ENCODE measurements around the gene AREL1. TPM values are rescaled to one million over a fixed set of nuclear protein-coding genes. Genes with fewer than 3 reads are reported as not detected.

AREL1 gene
- total RNA-seq, 2 experiments from 2014 or later = 29.1 to 29.5 TPM

DNA sequence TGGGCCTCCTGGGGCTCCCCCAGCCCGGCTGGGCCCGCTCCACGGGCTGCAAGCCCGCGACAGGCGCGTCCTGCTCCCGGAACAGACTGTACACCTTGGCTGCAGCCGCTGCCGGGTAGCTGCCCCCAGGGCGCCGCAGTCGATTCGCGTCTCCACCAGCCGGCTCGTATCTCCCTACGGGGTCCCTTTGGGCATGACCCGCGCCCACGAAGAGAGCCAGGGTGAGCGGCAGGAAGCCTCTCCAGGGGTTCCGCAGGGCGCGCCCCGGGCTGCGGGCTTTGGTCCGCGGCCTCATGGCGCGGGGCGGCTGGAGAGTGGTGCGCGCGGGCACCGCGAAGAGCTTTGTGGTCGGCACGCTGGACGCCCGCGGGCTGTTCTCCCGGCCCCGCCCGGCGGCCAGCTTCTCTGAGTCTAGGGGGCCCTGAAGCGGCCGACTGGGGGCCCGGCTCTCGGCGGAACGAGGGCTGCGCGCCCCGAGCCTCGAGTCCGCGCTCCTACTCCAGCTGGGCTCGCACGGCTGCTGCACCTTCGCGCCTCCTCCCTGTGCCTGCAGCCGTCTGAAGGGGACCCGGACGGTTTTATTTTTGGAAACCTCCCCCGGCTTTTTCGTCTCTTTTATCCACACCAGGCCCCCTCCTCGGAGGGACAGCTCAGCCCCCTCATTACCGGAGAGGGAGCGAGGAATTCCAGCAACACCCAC is 101.1 kb downstream of the AREL1 start, which contains the start of gene LTBP2:
TSS of gene LTBP2 (minus strand) at position 588 of the 700 bp plus-strand sequence. CDS start at position 295, 293 bp downstream.
- intact Hi-C loops (cut with micrococcal nuclease) = loop anchor here (1.0 kb wide), 1 partner anchor 118 kb away; the partner anchor contains the start of genes ISCA2 and NPC2
- H3K27ac Mint-ChIP-seq = no peak within 1 kb of the TSS
- peaks cover 14% of the 10 kb centered on the region for H3K27me3 Mint-ChIP-seq (ENCODE audit: low read depth)
- H3K9me3 Mint-ChIP-seq = no peaks in the 10 kb centered on the region
- CTCF ChIA-PET = interaction anchor here (0.6 to 2.7 kb wide), 21 partner anchors 10 to 248 kb away, joined by 3 to 11 read pairs (median 3); partner anchors contain the start of genes ISCA2 and YLPM1
- peaks cover 41% of the 10 kb centered on the region for H3K4me1 Mint-ChIP-seq (ENCODE audit: low read depth)
- no peaks in the 10 kb centered on the region for H3K36me3 Mint-ChIP-seq (ENCODE audit: low read depth)
- H3K4me3 Mint-ChIP-seq = peak within 1 kb of the TSS; percentile 62
- DNase-seq = peak; percentile 21

Other genes starting within 250 kb of the AREL1 start
- 10 to 100 TPM; 36.3 to 38.0 TPM for gene NPC2, start 219.8 kb downstream of the AREL1 start, total RNA-seq
- 10 to 100 TPM; 27.7 to 30.9 TPM for gene ISCA2, start 219.3 kb downstream of the AREL1 start, total RNA-seq
- gene LTBP2, start 100.8 kb downstream of the AREL1 start, total RNA-seq = under 1 TPM; 0.32 to 0.55 TPM
- 10 to 100 TPM; 83.8 to 87.5 TPM for gene FCF1, start 64 bp upstream of the AREL1 start, total RNA-seq
- 10 to 100 TPM; 46.5 to 47.0 TPM for gene YLPM1, start 50.2 kb upstream of the AREL1 start, total RNA-seq
- gene PROX2, start 163.1 kb upstream of the AREL1 start, total RNA-seq = under 1 TPM; 0.07 to 0.41 TPM
- gene DLST, start 168.8 kb upstream of the AREL1 start, total RNA-seq = 100 to 1,000 TPM; 126 to 132 TPM
- gene RPS6KL1, start 210.2 kb upstream of the AREL1 start, total RNA-seq = 1 to 10 TPM; 4.5 to 6.8 TPM
- under 1 TPM in 1 of 2 experiments, not detected in 1; 0.10 TPM for gene PGF, start 242.5 kb upstream of the AREL1 start, total RNA-seq

Data from activated naive CD4-positive, alpha-beta T cell treated with anti-CD3 and anti-CD28 coated beads for 36 hours (primary cell).